Measurements from ENCODE around the gene SLC34A1.
A peak's percentile ranks its signal among the peaks of the same experiment; 100 is the strongest.

SLC34A1 gene

GRCh38 chr5:177432839-177433657 is 48.8 kb downstream of the SLC34A1 start:
- DNase-seq = no peak

- no peak for DNase-seq
Measured at GRCh38 chr5:177433658-177434217, 49.5 kb downstream of the SLC34A1 start.

- DNase-seq = no peak
Measured at GRCh38 chr5:177434437-177434836, 50.2 kb downstream of the SLC34A1 start.

GRCh38 chr5:177434942-177435738 is 50.9 kb downstream of the SLC34A1 start:
- DNase-seq = no peak

- no peak for DNase-seq
Measured at GRCh38 chr5:177435847-177436536, 51.8 kb downstream of the SLC34A1 start.

GRCh38 chr5:177437623-177438022 is 53.4 kb downstream of the SLC34A1 start:
- DNase-seq = no peak

GRCh38 chr5:177438468-177438867 is 54.2 kb downstream of the SLC34A1 start:
- no peak for DNase-seq

GRCh38 chr5:177439518-177440053 is 55.4 kb downstream of the SLC34A1 start:
- no peak for DNase-seq

GRCh38 chr5:177440211-177440989 is 56.2 kb downstream of the SLC34A1 start:
- no peak for DNase-seq

GRCh38 chr5:177440990-177441780 is 57.0 kb downstream of the SLC34A1 start:
- DNase-seq = no peak

- no peak for DNase-seq
Measured at GRCh38 chr5:177442066-177442826, 58.0 kb downstream of the SLC34A1 start.

GRCh38 chr5:177443144-177443983 is 59.1 kb downstream of the SLC34A1 start:
- DNase-seq = no peak

GRCh38 chr5:177444106-177445051 is 60.1 kb downstream of the SLC34A1 start:
- DNase-seq = no peak

- no peak for DNase-seq
Measured at GRCh38 chr5:177445052-177445916, 61.0 kb downstream of the SLC34A1 start.

GRCh38 chr5:177445917-177446199 is 61.6 kb downstream of the SLC34A1 start:
- no peak for DNase-seq

- peak; percentile 49 for DNase-seq
Measured at GRCh38 chr5:177446200-177447065, 62.2 kb downstream of the SLC34A1 start, which contains the start of gene PRR7. PRR7 (plus strand) TSS chr5:177446814; CDS start chr5:177455068, 8,254 bp downstream.
